Neutrophil (primary cell): Measurements from ENCODE around the gene FPR1.

ENCODE experiments used
- H3K27ac ChIP-seq: fragments of 200-600 bp; sonication (generic); 2 replicates; pipeline ENCODE4 v1.5.1; 2016; ENCODE audit warnings: mild to moderate bottlenecking, moderate library complexity
- H3K27me3 ChIP-seq: fragments of 200-600 bp; sonication (generic); 2 replicates; pipeline ENCODE4 v1.6.0; 2016; ENCODE audit warnings: mild to moderate bottlenecking
- H3K36me3 ChIP-seq: fragments of 200-600 bp; sonication (generic); 2 replicates; pipeline ENCODE4 v1.5.1; 2017
- H3K4me1 ChIP-seq, 2 experiments: fragments of 200-600 bp in 1 of 2; sonication (generic) in 1 of 2; 1 replicate in 1 of 2; 2 replicates in 1 of 2; pipeline versions ENCODE4 v1.5.1 to v1.6.1; 2013 to 2016; ENCODE audit warnings: low read depth in 1 of 2, low read length in 1 of 2, mild to moderate bottlenecking in 1 of 2, moderate library complexity in 1 of 2; ENCODE audit not compliant: control insufficient read depth in 1 of 2, insufficient read depth in 1 of 2
- H3K4me3 ChIP-seq, 2 experiments: fragments of 200-600 bp in 1 of 2; sonication (generic) in 1 of 2; 1 replicate in 1 of 2; 2 replicates in 1 of 2; pipeline ENCODE4 v1.5.1; 2013 to 2016; ENCODE audit warnings: low read depth in 1 of 2, low read length in 1 of 2, mild to moderate bottlenecking in 1 of 2, moderate library complexity in 1 of 2
- H3K9me3 ChIP-seq: fragments of 200-600 bp; sonication (generic); 2 replicates; pipeline ENCODE4 v1.5.1; 2016
- CTCF ChIP-seq: fragments of 200-600 bp; sonication (generic); IDR thresholded peaks from 2 replicates; pipeline ENCODE4 v1.5.1; 2016; ENCODE audit warnings: antibody characterized with exemption

Gene FPR1

GRCh38 chr19:51789061-51789795 is 37.5 kb upstream of the FPR1 start:
- H3K27me3 ChIP-seq: peaks cover 45% of the 10 kb centered on the region
- TF ChIP-seq CTCF: no peak
- H3K4me3 ChIP-seq: no peak overlapping the region
- H3K36me3 ChIP-seq: no peaks in the 10 kb centered on the region
- H3K9me3 ChIP-seq: no peaks in the 10 kb centered on the region
- peaks cover 0 to 3% of the 10 kb centered on the region in 2 experiments for H3K4me1 ChIP-seq
- no peak overlapping the region for H3K27ac ChIP-seq

- Histone ChIP-seq H3K36me3 (no peaks in the 10 kb centered on the region), H3K4me1 (peaks cover 4 to 11% of the 10 kb centered on the region in 2 experiments), H3K9me3 (no peaks in the 10 kb centered on the region), H3K27ac (no peak overlapping the region), H3K27me3 (peaks cover 39% of the 10 kb centered on the region), H3K4me3 (no peak overlapping the region)
- no peak for TF ChIP-seq CTCF
Measured at GRCh38 chr19:51788029-51788428, 36.4 kb upstream of the FPR1 start.

GRCh38 chr19:51786646-51787494 is 35.2 kb upstream of the FPR1 start:
- Histone ChIP-seq H3K4me3 (no peak overlapping the region), H3K27ac (no peak overlapping the region), H3K9me3 (no peaks in the 10 kb centered on the region), H3K4me1 (peaks cover 15 to 23% of the 10 kb centered on the region in 2 experiments), H3K27me3 (peaks cover 39% of the 10 kb centered on the region), H3K36me3 (no peaks in the 10 kb centered on the region)
- TF ChIP-seq CTCF: no peak

- no peak for TF ChIP-seq CTCF
- H3K4me3 ChIP-seq: no peak overlapping the region
- H3K4me1 ChIP-seq: peaks cover 20 to 38% of the 10 kb centered on the region in 2 experiments
- no peaks in the 10 kb centered on the region for H3K36me3 ChIP-seq
- H3K27me3 ChIP-seq: peaks cover 39% of the 10 kb centered on the region
- H3K27ac ChIP-seq: no peak overlapping the region
- no peaks in the 10 kb centered on the region for H3K9me3 ChIP-seq
Measured at GRCh38 chr19:51784922-51785690, 33.4 kb upstream of the FPR1 start.

GRCh38 chr19:51784109-51784785 is 32.6 kb upstream of the FPR1 start:
- Histone ChIP-seq H3K4me3 (no peak overlapping the region), H3K27ac (no peak overlapping the region), H3K9me3 (no peaks in the 10 kb centered on the region), H3K27me3 (peaks cover 39% of the 10 kb centered on the region), H3K4me1 (peaks cover 23 to 43% of the 10 kb centered on the region in 2 experiments), H3K36me3 (no peaks in the 10 kb centered on the region)
- TF ChIP-seq CTCF: no peak
